ENCODE data around the gene DCTN1.

Gene DCTN1

GRCh38 chr2:74368499-74368898 is 11.6 kb downstream of the DCTN1 start:
- no peak for DNase-seq (ENCODE audit: low read depth)
- H3K4me3 ChIP-seq (ENCODE audit: low read depth, low read length): no peak overlapping the region
- in situ Hi-C loops (cut with HindIII; ENCODE audit: low sequenced_read_pairs): no loop called here
- TF ChIP-seq, protein P1, sequence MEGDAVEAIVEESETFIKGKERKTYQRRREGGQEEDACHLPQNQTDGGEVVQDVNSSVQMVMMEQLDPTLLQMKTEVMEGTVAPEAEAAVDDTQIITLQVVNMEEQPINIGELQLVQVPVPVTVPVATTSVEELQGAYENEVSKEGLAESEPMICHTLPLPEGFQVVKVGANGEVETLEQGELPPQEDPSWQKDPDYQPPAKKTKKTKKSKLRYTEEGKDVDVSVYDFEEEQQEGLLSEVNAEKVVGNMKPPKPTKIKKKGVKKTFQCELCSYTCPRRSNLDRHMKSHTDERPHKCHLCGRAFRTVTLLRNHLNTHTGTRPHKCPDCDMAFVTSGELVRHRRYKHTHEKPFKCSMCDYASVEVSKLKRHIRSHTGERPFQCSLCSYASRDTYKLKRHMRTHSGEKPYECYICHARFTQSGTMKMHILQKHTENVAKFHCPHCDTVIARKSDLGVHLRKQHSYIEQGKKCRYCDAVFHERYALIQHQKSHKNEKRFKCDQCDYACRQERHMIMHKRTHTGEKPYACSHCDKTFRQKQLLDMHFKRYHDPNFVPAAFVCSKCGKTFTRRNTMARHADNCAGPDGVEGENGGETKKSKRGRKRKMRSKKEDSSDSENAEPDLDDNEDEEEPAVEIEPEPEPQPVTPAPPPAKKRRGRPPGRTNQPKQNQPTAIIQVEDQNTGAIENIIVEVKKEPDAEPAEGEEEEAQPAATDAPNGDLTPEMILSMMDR (IDR thresholded peaks at IDR 0.05; ENCODE audit: low read depth, low read length, missing control alignments): no peak

DNA sequence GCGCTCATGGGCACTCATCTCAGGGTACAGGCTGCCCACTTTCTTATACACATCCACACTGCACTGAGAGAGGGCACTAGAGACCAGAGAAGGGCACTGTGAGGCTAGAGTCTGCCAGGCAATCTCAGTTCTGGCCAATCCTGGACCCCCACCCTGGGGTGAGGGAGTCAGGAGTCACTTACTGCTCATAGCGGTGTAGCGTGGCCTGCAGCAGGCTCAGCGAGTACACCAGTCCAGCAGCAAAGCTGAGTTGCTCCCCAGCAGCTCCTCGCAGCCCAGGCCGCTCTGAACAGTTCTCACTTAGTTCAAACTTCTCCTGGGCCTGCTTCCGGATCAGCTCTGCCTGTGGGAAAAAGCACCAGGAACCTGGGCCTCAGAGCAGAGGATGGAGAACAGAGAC is 12.3 kb downstream of the DCTN1 start:
- in situ Hi-C loops (cut with HindIII; ENCODE audit: low sequenced_read_pairs): no loop called here
- H3K4me3 ChIP-seq (ENCODE audit: low read depth, low read length): no peak overlapping the region
- no peak for DNase-seq (ENCODE audit: low read depth)
- TF ChIP-seq, protein P1 (IDR thresholded peaks at IDR 0.05; ENCODE audit: low read depth, low read length, missing control alignments): no peak

GRCh38 chr2:74366036-74366435 is 14.1 kb downstream of the DCTN1 start:
- DNase-seq (ENCODE audit: low read depth): no peak
- in situ Hi-C loops (cut with HindIII; ENCODE audit: low sequenced_read_pairs): no loop called here
- H3K4me3 ChIP-seq (ENCODE audit: low read depth, low read length): no peak overlapping the region
- TF ChIP-seq, protein P1 (IDR thresholded peaks at IDR 0.05; ENCODE audit: low read depth, low read length, missing control alignments): no peak

- DNase-seq (ENCODE audit: low read depth): no peak
- in situ Hi-C loops (cut with HindIII; ENCODE audit: low sequenced_read_pairs): no loop called here
- TF ChIP-seq, protein P1 (IDR thresholded peaks at IDR 0.05; ENCODE audit: low read depth, low read length, missing control alignments): no peak
- H3K4me3 ChIP-seq (ENCODE audit: low read depth, low read length): no peak overlapping the region
These were observed 15.3 kb downstream of the DCTN1 start for GRCh38 chr2:74364533-74365505.

DNA sequence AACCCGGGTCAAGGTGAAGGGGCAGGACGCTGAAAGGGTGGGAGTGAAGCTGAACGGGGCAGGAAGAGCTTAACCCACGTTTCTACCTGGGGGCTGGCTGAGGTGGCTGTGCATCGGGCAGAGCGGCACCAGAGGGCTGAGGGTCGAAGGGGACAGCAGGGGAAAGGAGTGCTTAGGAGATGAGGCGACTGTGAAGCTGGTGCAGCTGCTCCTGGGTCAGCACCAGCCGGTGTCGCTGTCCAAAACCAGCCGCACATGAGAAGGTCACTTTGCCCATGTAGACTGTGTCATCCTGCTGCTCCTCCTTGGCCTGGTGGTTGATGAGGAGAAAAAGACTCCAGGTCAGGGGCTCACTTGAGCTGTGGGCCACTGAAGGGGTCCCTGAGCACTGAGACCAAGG is 18.8 kb downstream of the DCTN1 start:
- DNase-seq (ENCODE audit: low read depth): no peak
- TF ChIP-seq, protein P1 (IDR thresholded peaks at IDR 0.05; ENCODE audit: low read depth, low read length, missing control alignments): no peak
- H3K4me3 ChIP-seq (ENCODE audit: low read depth, low read length): no peak overlapping the region
- in situ Hi-C loops (cut with HindIII; ENCODE audit: low sequenced_read_pairs): no loop called here

GRCh38 chr2:74357627-74358026 is 22.5 kb downstream of the DCTN1 start:
- TF ChIP-seq, protein P1 (IDR thresholded peaks at IDR 0.05; ENCODE audit: low read depth, low read length, missing control alignments): no peak
- H3K4me3 ChIP-seq (ENCODE audit: low read depth, low read length): no peak overlapping the region
- in situ Hi-C loops (cut with HindIII; ENCODE audit: low sequenced_read_pairs): no loop called here
- DNase-seq (ENCODE audit: low read depth): no peak
